Measurements from ENCODE around the gene RIPK1. TPM values are rescaled to one million over a fixed set of nuclear protein-coding genes. Genes with fewer than 3 reads are reported as not detected.
"Not testable (repeated sequence)": the region's sequence is repeated elsewhere in the genome, so short reads cannot be mapped to it uniquely, and the experiment has no call there.

Gene RIPK1
- polyA plus RNA-seq, 4 donors = 23.9 to 24.9 (median 24.8) TPM

- not testable (repeated sequence) for DNase-seq (ENCODE audit: low read depth in 4 of 4, low spot score in 2 of 4)
Measured at GRCh38 chr6:3078952-3079351, 10.7 kb downstream of the RIPK1 start.

DNA sequence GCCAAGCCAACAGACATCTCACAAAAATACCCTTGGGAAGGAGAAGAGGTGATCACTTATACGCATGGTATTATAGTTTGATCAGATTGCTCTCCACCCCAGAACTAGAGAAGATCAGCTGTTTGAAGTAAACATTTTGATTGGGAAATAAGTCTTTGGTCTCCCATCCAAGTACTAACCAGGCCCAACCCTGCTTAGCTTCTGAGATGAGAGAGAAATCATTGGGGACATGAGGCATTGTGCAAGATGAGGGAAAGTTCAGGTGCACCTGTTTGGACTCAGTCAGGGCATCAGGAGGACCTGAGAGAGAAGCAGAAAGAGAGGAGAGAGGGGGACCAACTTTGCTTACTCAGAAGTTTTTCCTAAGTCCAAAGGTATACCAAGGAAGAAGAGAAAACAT, 11.4 kb downstream of the RIPK1 start:
- DNase-seq (ENCODE audit: low read depth in 4 of 4, low spot score in 2 of 4) = no peak

DNA sequence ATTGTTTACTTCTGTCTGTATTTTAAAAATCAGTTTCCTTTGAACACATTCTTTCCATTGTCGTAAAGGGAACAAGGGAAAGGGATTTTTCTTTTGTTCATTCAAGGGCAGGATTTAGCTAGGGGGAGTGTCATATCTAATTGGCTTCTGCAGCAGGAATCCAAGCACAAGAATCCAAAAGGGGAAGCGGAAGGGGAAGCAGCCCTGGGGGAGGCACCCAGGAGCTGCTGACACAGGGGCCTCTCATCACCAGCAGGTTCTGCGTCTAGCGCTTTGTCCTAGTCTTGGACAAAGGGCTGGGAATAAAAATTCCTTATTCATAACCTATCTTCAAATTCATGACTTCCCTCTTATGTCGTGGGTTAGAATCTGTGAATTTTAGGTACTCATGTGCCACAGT, 13.7 kb downstream of the RIPK1 start:
- DNase-seq (ENCODE audit: low read depth in 4 of 4, low spot score in 2 of 4) = no peak

- DNase-seq (ENCODE audit: low read depth in 4 of 4, low spot score in 2 of 4) = no peak
Measured at GRCh38 chr6:3085074-3085473, 16.8 kb downstream of the RIPK1 start.

GRCh38 chr6:3086282-3086946, 18.1 kb downstream of the RIPK1 start:
- DNase-seq (ENCODE audit: low read depth in 4 of 4, low spot score in 2 of 4) = peak in 1 of 4 donors; percentile 50

DNA sequence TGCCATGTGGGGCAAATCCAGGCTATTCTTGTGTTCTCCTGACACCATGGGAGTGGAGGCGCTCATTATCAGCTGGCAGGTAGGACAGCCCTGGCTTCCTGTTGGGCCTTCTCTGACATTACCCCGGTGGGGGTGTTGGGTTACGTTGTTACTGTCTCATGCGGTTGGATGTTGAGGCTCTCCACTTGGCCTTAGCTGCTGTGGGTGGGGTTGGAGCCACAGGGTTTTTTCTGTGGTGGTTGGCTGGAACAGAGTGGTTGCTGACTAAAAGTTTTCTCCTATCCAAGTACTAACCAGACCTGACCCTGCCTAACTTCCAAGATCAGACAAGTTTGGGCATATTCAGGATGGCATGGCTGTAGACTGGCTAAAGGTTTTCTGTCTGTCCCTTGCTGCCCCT, 20.2 kb downstream of the RIPK1 start:
- no peak for DNase-seq (ENCODE audit: low read depth in 4 of 4, low spot score in 2 of 4)

DNA sequence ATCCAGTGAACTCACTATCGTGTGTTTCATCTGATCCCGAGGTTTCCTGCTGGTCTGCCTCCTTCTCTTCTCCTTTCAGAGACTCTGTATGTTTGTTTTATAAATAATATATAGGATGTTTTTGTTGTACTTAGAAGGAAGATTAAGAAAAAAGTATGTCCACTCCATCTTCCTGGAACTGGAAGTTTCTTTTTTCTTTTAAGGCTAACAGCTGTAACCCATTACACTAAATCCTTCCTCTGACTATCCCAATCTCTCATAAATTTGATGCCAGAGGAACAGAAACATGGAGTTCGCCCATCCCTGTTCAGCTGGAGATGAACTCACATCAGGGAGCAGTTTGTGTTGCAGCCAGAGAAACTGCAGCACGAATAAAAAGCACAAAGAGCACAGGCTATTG, 20.7 kb downstream of the RIPK1 start:
- DNase-seq (ENCODE audit: low read depth in 4 of 4, low spot score in 2 of 4) = peak in 1 of 4 donors; percentile 49

DNA sequence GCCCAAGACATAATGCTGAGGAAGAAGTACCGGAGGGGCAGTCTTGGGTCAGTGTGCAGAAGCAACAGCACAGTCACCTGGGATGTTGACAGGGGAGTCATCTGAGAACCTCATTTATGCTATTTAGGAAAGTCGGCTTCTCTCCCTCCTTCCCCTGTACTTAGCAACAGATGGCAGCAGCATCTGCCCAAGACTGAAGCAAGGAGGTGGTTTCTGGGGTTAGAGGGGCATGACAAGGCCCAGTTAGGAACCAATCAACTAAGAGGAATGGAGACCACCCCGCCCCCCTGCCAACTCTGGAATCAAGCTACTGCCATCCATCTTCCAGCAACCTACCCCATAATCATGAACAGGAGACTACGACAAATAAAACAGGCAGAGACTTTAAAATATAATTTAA, 21.7 kb downstream of the RIPK1 start:
- DNase-seq (ENCODE audit: low read depth in 4 of 4, low spot score in 2 of 4) = no peak

GRCh38 chr6:3094815-3095214, 26.5 kb downstream of the RIPK1 start:
- no peak for DNase-seq (ENCODE audit: low read depth in 4 of 4, low spot score in 2 of 4)

GRCh38 chr6:3102875-3103274, 34.6 kb downstream of the RIPK1 start:
- DNase-seq (ENCODE audit: low read depth in 4 of 4, low spot score in 2 of 4) = no peak

DNA sequence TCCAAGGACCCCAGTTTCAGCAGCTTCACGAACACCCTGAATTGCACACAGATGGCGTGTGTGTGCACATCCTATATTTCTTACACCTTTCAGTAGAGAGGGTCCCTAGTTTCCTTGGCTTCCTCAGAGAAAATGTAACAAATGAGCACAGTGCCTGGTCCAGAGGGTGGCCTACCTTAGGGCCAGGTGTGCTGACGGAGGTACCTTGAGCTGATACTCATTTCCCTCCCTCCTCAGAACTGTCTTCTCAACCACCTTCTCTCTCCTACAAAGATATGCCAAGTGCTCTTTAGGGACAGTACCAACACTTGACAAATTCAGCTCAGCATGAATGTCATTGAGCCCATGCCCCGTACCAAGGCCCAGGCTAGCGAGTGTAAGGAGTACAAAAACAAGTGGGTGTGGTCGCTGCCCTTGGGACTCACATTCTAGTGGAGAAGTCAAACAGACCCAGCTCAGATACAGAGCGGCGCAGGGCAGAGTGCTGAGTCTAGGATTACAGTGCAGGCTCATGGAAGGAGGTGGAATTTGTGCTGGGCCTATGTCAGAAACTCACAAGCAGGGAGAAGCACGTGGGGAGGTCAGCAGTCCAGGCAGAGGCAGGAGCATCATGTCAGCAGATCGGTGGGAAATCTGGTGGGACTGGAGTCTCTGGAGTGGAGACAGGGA, 40.6 kb downstream of the RIPK1 start:
- no peak for DNase-seq (ENCODE audit: low read depth in 4 of 4, low spot score in 2 of 4)

DNA sequence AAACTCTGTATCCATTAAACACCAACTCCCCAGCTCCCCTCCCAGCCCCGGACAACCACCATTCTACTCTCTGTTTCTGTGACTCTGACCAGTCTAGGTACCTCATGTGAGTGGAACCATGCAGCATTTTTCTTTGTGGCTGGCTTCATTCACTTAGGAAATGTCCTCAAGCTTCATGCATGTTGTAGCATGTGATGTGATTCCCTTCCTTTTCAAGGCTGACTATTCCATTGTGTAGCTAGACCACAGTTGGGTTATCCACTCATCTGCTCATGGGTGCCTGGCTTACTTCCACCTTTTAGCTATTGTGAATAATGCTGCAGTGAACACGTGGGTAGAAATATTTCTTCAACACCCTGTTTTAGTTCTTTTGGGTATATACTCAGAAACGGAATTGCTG, 41.5 kb downstream of the RIPK1 start:
- no peak for DNase-seq (ENCODE audit: low read depth in 4 of 4, low spot score in 2 of 4)

- DNase-seq (ENCODE audit: low read depth in 4 of 4, low spot score in 2 of 4) = no peak
Measured at GRCh38 chr6:3114377-3114776, 46.1 kb downstream of the RIPK1 start.

- no peak for DNase-seq (ENCODE audit: low read depth in 4 of 4, low spot score in 2 of 4)
Measured at GRCh38 chr6:3117912-3118352, 49.6 kb downstream of the RIPK1 start.

- DNase-seq (ENCODE audit: low read depth in 4 of 4, low spot score in 2 of 4) = peak; percentile 88 to 94 (median 90)
Measured at GRCh38 chr6:3118353-3119039, 50.2 kb downstream of the RIPK1 start, which contains the start of gene BPHL. Gene BPHL, plus strand, starts transcription at chr6:3118711. Its CDS starts 30 bp downstream, at chr6:3118741.

DNA sequence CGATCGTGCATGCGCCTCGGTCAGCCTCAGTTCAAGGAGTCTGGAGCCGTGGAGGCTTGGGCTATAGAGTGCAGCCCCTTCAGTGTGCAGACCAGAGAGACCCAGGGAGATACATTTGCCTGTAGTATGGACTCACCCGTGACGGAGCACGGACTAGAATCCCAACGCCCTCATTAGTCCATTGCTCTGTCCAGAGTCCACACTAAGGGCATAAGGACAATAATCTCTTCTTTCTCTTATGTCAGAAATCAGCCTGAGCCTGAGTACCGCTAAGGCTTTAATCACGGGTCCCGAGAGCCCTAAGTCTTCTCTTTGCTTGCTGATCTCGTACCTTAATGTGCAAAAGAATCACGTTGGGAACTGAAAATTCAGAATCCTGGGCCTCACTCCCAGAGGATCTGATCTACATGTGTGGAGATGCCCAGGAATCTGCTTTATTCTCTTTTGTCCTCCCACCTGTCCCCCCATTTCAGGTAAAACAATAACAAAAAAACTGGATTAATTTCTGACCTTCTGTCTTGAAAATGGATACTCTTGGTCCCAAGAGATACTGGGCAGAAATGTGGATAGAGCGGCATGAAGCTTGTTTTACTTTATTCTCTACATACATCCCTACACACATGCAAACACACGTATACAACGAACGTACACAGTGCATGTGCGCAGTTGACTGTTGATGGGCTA, 50.9 kb downstream of the RIPK1 start:
- DNase-seq (ENCODE audit: low read depth in 4 of 4, low spot score in 2 of 4) = peak; percentile 34 to 59 (median 46)

GRCh38 chr6:3120765-3121089, 52.4 kb downstream of the RIPK1 start:
- DNase-seq (ENCODE audit: low read depth in 4 of 4, low spot score in 2 of 4) = no peak

DNA sequence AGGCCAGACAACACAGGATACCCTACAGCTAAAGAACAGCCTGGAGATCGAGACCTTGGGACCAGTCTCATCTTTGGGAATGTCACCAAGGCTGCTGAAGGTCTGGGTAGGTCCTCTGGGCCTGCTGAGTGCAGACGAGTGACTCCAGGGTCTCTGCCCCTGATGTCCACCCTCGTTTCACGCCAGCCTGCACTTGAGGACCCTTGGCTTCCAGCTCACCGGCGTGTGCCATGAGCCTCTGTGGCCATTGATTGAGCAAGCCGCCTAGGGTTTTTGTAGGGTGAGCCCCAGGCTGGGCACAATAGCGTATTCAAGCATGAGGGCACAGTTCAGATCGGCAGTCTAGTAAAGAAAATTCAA, 54.5 kb downstream of the RIPK1 start:
- DNase-seq (ENCODE audit: low read depth in 4 of 4, low spot score in 2 of 4) = no peak

DNA sequence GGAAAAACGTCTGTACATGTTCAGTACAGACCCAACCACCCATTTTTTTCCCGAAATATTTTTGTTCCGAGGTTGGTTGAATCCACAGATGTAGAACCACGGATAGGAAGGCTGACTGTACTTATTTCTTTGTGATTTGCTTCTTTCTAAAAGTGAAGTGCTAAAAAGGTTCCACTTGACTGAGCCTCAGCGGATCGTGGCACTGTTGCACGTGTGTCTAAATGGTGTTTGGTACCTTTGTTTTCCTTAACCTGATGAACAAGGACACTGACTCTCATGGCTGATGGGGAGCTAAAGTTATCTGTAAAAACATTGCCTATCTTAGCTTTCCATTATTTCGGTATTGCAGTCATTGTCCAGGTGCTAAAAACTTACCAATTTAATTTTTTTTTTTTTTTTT, 56.4 kb downstream of the RIPK1 start:
- no peak for DNase-seq (ENCODE audit: low read depth in 4 of 4, low spot score in 2 of 4)

DNA sequence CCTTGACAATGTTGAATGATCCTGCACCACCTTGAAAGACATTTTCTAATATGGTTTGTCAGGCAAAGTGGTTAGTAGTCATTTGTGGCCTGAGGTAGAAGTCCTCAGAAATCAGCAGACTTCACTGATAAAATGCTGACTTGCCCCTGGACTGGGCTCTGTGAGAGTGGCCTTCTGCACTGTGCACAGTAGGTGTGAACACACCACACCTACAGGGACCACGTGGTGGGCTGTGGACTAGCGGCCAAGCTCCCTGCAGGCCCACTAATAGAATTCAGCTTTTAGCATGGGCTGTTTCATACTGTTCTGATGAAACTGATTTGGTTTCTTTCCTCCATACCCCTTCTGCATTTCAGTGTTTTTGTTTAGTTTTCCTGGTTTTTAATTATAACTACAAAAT, 57.5 kb downstream of the RIPK1 start:
- DNase-seq (ENCODE audit: low read depth in 4 of 4, low spot score in 2 of 4) = no peak

GRCh38 chr6:3128356-3129108, 60.2 kb downstream of the RIPK1 start:
- no peak for DNase-seq (ENCODE audit: low read depth in 4 of 4, low spot score in 2 of 4)

Measured in left renal cortex interstitium (tissue), 4 donors.